ENCODE measurements around the gene CD8B.
"Not testable (repeated sequence)": the region's sequence is repeated elsewhere in the genome, so short reads cannot be mapped to it uniquely, and the experiment has no call there.

DNA sequence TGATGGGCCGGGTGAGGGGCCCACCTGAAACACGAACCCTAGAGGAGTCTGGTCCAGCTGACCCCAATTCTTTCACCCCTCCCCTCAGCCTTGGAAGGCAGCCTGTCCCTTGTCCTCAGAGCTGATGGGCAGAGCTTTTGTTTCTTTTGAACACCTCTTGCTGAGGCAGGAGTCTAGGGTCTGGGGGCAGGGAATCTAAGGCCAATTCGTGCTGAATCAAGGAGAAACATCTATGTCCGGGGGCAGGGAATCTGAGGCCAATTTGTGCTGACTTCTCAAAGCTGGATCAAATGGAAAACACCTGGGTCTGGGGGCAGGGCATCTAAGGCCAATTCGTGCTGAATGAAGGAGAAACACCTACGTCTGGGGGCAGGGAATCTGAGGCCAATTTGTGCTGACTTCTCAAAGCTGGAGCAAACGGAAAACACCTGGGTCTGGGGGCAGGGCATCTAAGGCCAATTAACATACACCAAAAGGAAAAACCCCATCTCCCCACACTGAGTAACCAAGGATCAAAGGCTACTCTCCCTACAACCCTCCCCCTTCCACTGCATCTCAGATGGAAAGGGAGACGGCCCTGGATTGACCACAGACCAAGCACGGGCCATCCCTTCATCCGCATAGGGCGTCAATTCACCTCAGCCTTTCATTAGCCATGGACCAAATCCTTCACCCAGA lies 21.7 kb downstream of the CD8B start:
- not testable (repeated sequence) for TF ChIP-seq EZH2 (IDR thresholded peaks at IDR 0.05; ENCODE audit: insufficient read depth, poor library complexity, severe bottlenecking); EZH2phosphoT487 (IDR thresholded peaks at IDR 0.05; ENCODE audit: insufficient read depth, low read depth)
